ENCODE data around the gene STARD3. TPM values are rescaled to one million over a fixed set of nuclear protein-coding genes. Genes with fewer than 3 reads are reported as not detected.

STARD3 gene
- total and polyA plus RNA-seq, 9 of the 15 experiments (the other 6 are each of a cell fraction or from before 2014, with no cell fraction given) = 0.63 to 87.0 (median 46.0) TPM

DNA sequence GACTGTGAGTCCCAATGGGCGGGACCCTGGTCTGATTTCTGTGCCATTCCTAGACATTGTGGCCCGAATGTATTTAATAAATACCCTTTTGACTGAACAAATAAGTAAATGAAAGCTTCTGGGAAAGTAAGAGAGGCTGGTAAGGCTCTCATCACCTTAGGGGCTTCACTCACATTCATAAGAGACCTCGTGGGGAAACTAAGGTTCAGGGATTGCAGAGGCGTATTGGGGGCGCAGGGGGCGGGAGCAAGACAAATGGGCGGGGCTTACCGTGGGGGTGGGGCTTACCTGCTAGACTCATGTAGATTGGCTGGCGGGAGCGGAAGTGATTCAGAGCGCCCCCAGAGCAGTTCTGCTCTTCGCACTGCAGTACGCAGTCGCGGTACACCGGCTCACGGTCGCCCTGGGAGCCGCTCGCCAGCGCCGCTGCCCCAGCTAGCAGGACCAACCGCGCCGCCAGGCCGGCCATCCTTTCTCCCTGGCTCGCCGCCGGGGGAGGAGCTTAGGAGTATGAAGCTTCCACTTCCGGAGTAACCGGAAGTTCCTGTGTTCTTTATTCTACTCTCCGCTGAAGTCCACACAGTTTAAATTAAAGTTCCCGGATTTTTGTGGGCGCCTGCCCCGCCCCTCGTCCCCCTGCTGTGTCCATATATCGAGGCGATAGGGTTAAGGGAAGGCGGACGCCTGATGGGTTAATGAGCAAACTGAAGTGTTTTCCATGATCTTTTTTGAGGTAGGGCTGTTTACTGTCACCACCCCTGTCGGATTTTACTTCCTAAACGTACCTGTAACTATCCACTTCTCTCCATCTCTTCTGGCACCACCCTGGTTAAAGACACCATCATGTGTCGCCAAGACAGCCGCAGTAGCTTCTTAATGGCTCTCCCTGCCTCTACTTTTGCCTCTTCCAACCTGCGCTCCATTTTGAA lies 50.9 kb downstream of the STARD3 start, which contains the start of gene PGAP3 (continued):
- TF ChIP-seq ATF3 (IDR thresholded peaks at IDR 0.05) (no peak), ATF3 (CRISPR knock-in tag; conservative IDR thresholded peaks at IDR 0.05) (no peak), RHOXF2B (CRISPR knock-in tag; conservative IDR thresholded peaks at IDR 0.05) (no peak), ZBTB8A (IDR thresholded peaks at IDR 0.05; ENCODE audit: partially characterized antibody) (no peak), SOX6 (IDR thresholded peaks at IDR 0.05) (peak; percentile 34; the same call in 1 of the 2 replicates), PYGO2 (tag; IDR thresholded peaks at IDR 0.05) (no peak), TCFL5 (CRISPR knock-in tag; conservative IDR thresholded peaks at IDR 0.05) (no peak), HDAC3 (IDR thresholded peaks at IDR 0.05; ENCODE audit: borderline replicate concordance, partially characterized antibody) (no peak), SP2 (IDR thresholded peaks at IDR 0.05; ENCODE audit: extremely low read depth, low read depth, low read length, poor library complexity, severe bottlenecking) (no peak), ELF1 (tag; IDR thresholded peaks at IDR 0.05) (peak; percentile 96), FOXM1 (IDR thresholded peaks at IDR 0.05; ENCODE audit: low read depth) (no peak), FOXM1 (CRISPR knock-in tag; IDR thresholded peaks at IDR 0.05; ENCODE audit: low read depth) (no peak), MCM2 (IDR thresholded peaks at IDR 0.05; ENCODE audit: low read depth) (no peak), PHF8 (IDR thresholded peaks at IDR 0.05; ENCODE audit: borderline replicate concordance, low read length) (peak; percentile 69; the same call in 1 of the 2 replicates), E2F6 (IDR thresholded peaks at IDR 0.05; ENCODE audit: borderline replicate concordance in 1 of 2, extremely low read depth in 1 of 2, insufficient read depth in 1 of 2, insufficient read length in 1 of 2, low read depth in 1 of 2, low read length in 1 of 2, poor library complexity in 1 of 2, severe bottlenecking in 1 of 2) (peak in 1 of 2 experiments; percentile 30)
- TF ChIP-seq, protein P1, sequence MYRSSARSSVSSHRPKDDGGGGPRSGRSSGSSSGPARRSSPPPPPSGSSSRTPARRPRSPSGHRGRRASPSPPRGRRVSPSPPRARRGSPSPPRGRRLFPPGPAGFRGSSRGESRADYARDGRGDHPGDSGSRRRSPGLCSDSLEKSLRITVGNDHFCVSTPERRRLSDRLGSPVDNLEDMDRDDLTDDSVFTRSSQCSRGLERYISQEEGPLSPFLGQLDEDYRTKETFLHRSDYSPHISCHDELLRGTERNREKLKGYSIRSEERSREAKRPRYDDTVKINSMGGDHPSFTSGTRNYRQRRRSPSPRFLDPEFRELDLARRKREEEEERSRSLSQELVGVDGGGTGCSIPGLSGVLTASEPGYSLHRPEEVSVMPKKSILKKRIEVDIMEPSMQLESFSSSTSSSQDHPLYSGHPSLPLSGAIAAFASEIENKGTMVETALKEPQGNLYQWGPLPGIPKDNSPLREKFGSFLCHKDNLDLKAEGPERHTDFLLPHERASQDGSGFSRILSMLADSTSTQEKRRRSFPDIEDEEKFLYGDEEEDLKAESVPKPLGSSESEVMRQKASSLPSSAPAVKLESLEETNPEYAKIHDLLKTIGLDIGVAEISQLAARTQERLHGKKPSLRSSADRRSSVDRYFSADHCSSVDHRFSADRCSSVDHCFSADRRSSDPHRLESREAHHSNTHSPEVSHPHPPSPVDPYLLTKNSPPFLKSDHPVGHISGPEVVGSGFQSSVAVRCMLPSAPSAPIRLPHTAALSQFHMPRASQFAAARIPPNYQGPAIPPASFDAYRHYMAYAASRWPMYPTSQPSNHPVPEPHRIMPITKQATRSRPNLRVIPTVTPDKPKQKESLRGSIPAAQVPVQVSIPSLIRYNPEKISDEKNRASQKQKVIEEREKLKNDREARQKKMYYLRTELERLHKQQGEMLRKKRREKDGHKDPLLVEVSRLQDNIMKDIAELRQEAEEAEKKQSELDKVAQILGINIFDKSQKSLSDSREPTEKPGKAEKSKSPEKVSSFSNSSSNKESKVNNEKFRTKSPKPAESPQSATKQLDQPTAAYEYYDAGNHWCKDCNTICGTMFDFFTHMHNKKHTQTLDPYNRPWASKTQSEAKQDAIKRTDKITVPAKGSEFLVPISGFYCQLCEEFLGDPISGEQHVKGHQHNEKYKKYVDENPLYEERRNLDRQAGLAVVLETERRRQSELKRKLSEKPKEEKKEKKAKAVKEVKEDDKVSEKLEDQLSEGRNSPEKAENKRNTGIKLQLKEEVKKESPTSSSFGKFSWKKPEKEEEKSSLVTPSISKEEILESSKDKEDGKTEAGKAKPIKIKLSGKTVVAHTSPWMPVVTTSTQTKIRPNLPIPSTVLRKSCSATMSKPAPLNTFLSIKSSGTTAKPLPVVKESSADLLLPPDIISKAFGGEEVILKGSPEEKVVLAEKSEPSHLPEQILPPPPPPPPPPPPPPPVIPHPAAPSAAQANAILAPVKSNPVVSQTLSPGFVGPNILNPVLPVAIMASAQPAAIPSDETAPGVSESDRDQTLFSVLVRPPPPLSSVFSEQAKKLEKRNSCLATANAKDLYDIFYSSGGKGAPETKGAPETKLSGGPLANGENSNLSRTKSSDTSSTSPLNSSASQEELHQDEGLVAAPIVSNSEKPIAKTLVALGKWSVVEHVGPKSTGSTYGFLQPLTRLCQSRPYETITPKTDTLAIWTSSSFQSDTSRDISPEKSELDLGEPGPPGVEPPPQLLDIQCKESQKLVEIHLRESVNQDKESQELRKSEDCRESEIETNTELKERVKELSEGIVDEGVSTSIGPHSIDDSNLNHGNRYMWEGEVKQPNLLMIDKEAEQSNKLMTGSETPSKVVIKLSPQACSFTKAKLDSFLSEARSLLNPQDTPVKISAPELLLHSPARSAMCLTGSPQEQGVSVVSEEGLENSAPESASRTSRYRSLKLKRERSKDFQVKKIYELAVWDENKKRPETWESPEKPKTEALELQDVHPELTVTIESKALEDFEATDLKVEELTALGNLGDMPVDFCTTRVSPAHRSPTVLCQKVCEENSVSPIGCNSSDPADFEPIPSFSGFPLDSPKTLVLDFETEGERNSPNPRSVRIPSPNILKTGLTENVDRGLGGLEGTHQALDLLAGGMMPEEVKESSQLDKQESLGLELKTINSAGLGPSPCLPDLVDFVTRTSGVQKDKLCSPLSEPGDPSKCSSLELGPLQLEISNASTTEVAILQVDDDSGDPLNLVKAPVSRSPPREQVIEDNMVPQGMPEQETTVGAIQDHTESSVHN (IDR thresholded peaks at IDR 0.05; ENCODE audit: borderline replicate concordance in 1 of 2, low read depth in 1 of 2) = no peak
